Measurements from ENCODE around the gene JARID2.
"Not testable (repeated sequence)": the region's sequence is repeated elsewhere in the genome, so short reads cannot be mapped to it uniquely, and the experiment has no call there.

JARID2 gene

GRCh38 chr6:15412767-15413166 lies 166.9 kb downstream of the JARID2 start:
- no peak overlapping the region for H3K9ac ChIP-seq (ENCODE audit: insufficient read length)
- H3K4me3 ChIP-seq, result no peak overlapping the region
- peaks cover 34% of the 10 kb centered on the region for H3K36me3 ChIP-seq (ENCODE audit: insufficient read depth, low read length)
- H3K27ac ChIP-seq, result 0 out of 2 replicates have a peak overlapping the region, but pooled peaks have one; percentile 42
- H3K9me3 ChIP-seq (ENCODE audit: low read depth, low read length), result no peaks in the 10 kb centered on the region
- no peak for DNase-seq (ENCODE audit: low read depth, low spot score)
- TF ChIP-seq EZH2 (IDR thresholded peaks at IDR 0.05) (no peak), POLR2AphosphoS5 (IDR thresholded peaks at IDR 0.05; ENCODE audit: borderline replicate concordance, low read depth, low read length) (no peak), FOXP2 (optimal IDR thresholded peaks at IDR 0.05; ENCODE audit: control extremely low read depth, extremely low read length, insufficient read depth) (no peak)

- peak overlapping the region; percentile 81 for H3K27ac ChIP-seq
- 0 out of 2 replicates have a peak, but pooled peaks cover 1% of the 10 kb centered on the region for H3K9me3 ChIP-seq (ENCODE audit: low read depth, low read length)
- H3K4me3 ChIP-seq, result peak overlapping the region; percentile 29; the same call in 1 of the 2 replicates
- peaks cover 38% of the 10 kb centered on the region for H3K36me3 ChIP-seq (ENCODE audit: insufficient read depth, low read length)
- H3K9ac ChIP-seq (ENCODE audit: insufficient read length), result peak overlapping the region; percentile 46
- DNase-seq (ENCODE audit: low read depth, low spot score), result no peak
- TF ChIP-seq POLR2AphosphoS5 (IDR thresholded peaks at IDR 0.05; ENCODE audit: borderline replicate concordance, low read depth, low read length) (no peak), FOXP2 (optimal IDR thresholded peaks at IDR 0.05; ENCODE audit: control extremely low read depth, extremely low read length, insufficient read depth) (no peak), EZH2 (IDR thresholded peaks at IDR 0.05) (no peak)
Measured at GRCh38 chr6:15413466-15414234, 167.8 kb downstream of the JARID2 start.

- no peak for DNase-seq (ENCODE audit: low read depth, low spot score)
- Histone ChIP-seq H3K9me3 (ENCODE audit: low read depth, low read length) (peaks cover 4% of the 10 kb centered on the region; the same call in 1 of the 2 replicates), H3K9ac (ENCODE audit: insufficient read length) (no peak overlapping the region), H3K4me3 (no peak overlapping the region), H3K27ac (peak overlapping the region; percentile 81), H3K36me3 (ENCODE audit: insufficient read depth, low read length) (peaks cover 43% of the 10 kb centered on the region)
- TF ChIP-seq EZH2 (IDR thresholded peaks at IDR 0.05), result no peak
- TF ChIP-seq FOXP2 (optimal IDR thresholded peaks at IDR 0.05; ENCODE audit: control extremely low read depth, extremely low read length, insufficient read depth), result no peak
- no peak for TF ChIP-seq POLR2AphosphoS5 (IDR thresholded peaks at IDR 0.05; ENCODE audit: borderline replicate concordance, low read depth, low read length)
Measured at GRCh38 chr6:15414235-15414612, 168.4 kb downstream of the JARID2 start.

- not testable (repeated sequence) for H3K9ac ChIP-seq (ENCODE audit: insufficient read length)
Measured at GRCh38 chr6:15415622-15416021, 169.8 kb downstream of the JARID2 start.

GRCh38 chr6:15416932-15417509 lies 171.2 kb downstream of the JARID2 start:
- Histone ChIP-seq H3K36me3 (ENCODE audit: insufficient read depth, low read length) (peaks cover 33% of the 10 kb centered on the region), H3K4me3 (no peak overlapping the region), H3K9me3 (ENCODE audit: low read depth, low read length) (peaks cover 10% of the 10 kb centered on the region; the same call in 1 of the 2 replicates), H3K27ac (no peak overlapping the region), H3K9ac (ENCODE audit: insufficient read length) (no peak overlapping the region)
- DNase-seq (ENCODE audit: low read depth, low spot score), result no peak
- TF ChIP-seq FOXP2 (optimal IDR thresholded peaks at IDR 0.05; ENCODE audit: control extremely low read depth, extremely low read length, insufficient read depth) (no peak), POLR2AphosphoS5 (IDR thresholded peaks at IDR 0.05; ENCODE audit: borderline replicate concordance, low read depth, low read length) (no peak)

More at GRCh38 chr6:15415622-15416021, 169.8 kb downstream of the JARID2 start:
- not testable (repeated sequence) for H3K27ac ChIP-seq; DNase-seq (ENCODE audit: low read depth, low spot score); H3K4me3 ChIP-seq
- peaks cover 10% of the 10 kb centered on the region; the same call in 1 of the 2 replicates for H3K9me3 ChIP-seq (ENCODE audit: low read depth, low read length)
- peaks cover 45% of the 10 kb centered on the region for H3K36me3 ChIP-seq (ENCODE audit: insufficient read depth, low read length)

GRCh38 chr6:15417811-15418210 lies 171.9 kb downstream of the JARID2 start:
- Histone ChIP-seq H3K9ac (ENCODE audit: insufficient read length) (no peak overlapping the region), H3K36me3 (ENCODE audit: insufficient read depth, low read length) (peaks cover 33% of the 10 kb centered on the region), H3K27ac (no peak overlapping the region), H3K4me3 (no peak overlapping the region), H3K9me3 (ENCODE audit: low read depth, low read length) (peaks cover 10% of the 10 kb centered on the region; the same call in 1 of the 2 replicates)
- DNase-seq (ENCODE audit: low read depth, low spot score), result no peak
- TF ChIP-seq EZH2 (IDR thresholded peaks at IDR 0.05) (no peak), FOXP2 (optimal IDR thresholded peaks at IDR 0.05; ENCODE audit: control extremely low read depth, extremely low read length, insufficient read depth) (no peak), POLR2AphosphoS5 (IDR thresholded peaks at IDR 0.05; ENCODE audit: borderline replicate concordance, low read depth, low read length) (no peak)

GRCh38 chr6:15419493-15419892 lies 173.6 kb downstream of the JARID2 start:
- peaks cover 10% of the 10 kb centered on the region; the same call in 1 of the 2 replicates for H3K9me3 ChIP-seq (ENCODE audit: low read depth, low read length)
- no peak for DNase-seq (ENCODE audit: low read depth, low spot score)
- H3K27ac ChIP-seq, result no peak overlapping the region
- no peak overlapping the region for H3K9ac ChIP-seq (ENCODE audit: insufficient read length)
- TF ChIP-seq EZH2 (IDR thresholded peaks at IDR 0.05), result no peak
- no peak for TF ChIP-seq FOXP2 (optimal IDR thresholded peaks at IDR 0.05; ENCODE audit: control extremely low read depth, extremely low read length, insufficient read depth)
- H3K36me3 ChIP-seq (ENCODE audit: insufficient read depth, low read length), result peaks cover 33% of the 10 kb centered on the region
- no peak overlapping the region for H3K4me3 ChIP-seq

- Histone ChIP-seq H3K9ac (ENCODE audit: insufficient read length) (no peak overlapping the region), H3K36me3 (ENCODE audit: insufficient read depth, low read length) (peaks cover 38% of the 10 kb centered on the region), H3K4me3 (no peak overlapping the region), H3K27ac (no peak overlapping the region), H3K9me3 (ENCODE audit: low read depth, low read length) (peaks cover 10% of the 10 kb centered on the region; the same call in 1 of the 2 replicates)
- no peak for DNase-seq (ENCODE audit: low read depth, low spot score)
- TF ChIP-seq EZH2 (IDR thresholded peaks at IDR 0.05), result no peak
- no peak for TF ChIP-seq POLR2AphosphoS5 (IDR thresholded peaks at IDR 0.05; ENCODE audit: borderline replicate concordance, low read depth, low read length)
- TF ChIP-seq FOXP2 (optimal IDR thresholded peaks at IDR 0.05; ENCODE audit: control extremely low read depth, extremely low read length, insufficient read depth), result no peak
Measured at GRCh38 chr6:15420959-15421438, 175.1 kb downstream of the JARID2 start.
